Measurements from ENCODE around the gene KCTD12.
A peak's percentile ranks its signal among the peaks of the same experiment; 100 is the strongest.
"Not testable (repeated sequence)": the region's sequence is repeated elsewhere in the genome, so short reads cannot be mapped to it uniquely, and the experiment has no call there.

The KCTD12 gene

GRCh38 chr13:76921516-76921915, 35.3 kb upstream of the KCTD12 start:
- Histone ChIP-seq H3K36me3 (ENCODE audit: insufficient read depth, low read length) (no peaks in the 10 kb centered on the region), H3K27ac (no peak overlapping the region), H3K9ac (ENCODE audit: insufficient read length) (no peak overlapping the region), H3K4me3 (no peak overlapping the region), H3K9me3 (ENCODE audit: low read depth, low read length) (no peaks in the 10 kb centered on the region)
- TF ChIP-seq POLR2AphosphoS5 (IDR thresholded peaks at IDR 0.05; ENCODE audit: borderline replicate concordance, low read depth, low read length) (no peak), EZH2 (IDR thresholded peaks at IDR 0.05) (no peak), FOXP2 (optimal IDR thresholded peaks at IDR 0.05; ENCODE audit: control extremely low read depth, extremely low read length, insufficient read depth) (no peak)
- no peak for DNase-seq (ENCODE audit: low read depth, low spot score)

GRCh38 chr13:76917755-76918481, 31.7 kb upstream of the KCTD12 start:
- H3K27ac ChIP-seq = peak overlapping the region; percentile 88
- H3K4me3 ChIP-seq = peak overlapping the region; percentile 11; the same call in 1 of the 2 replicates
- H3K9ac ChIP-seq (ENCODE audit: insufficient read length); H3K36me3 ChIP-seq (ENCODE audit: insufficient read depth, low read length); H3K9me3 ChIP-seq (ENCODE audit: low read depth, low read length): not testable (repeated sequence)
- DNase-seq (ENCODE audit: low read depth, low spot score) = peak; percentile 26

- Histone ChIP-seq H3K4me3 (peak overlapping the region; percentile 11; the same call in 1 of the 2 replicates), H3K9me3 (ENCODE audit: low read depth, low read length) (no peaks in the 10 kb centered on the region), H3K27ac (peak overlapping the region; percentile 88), H3K36me3 (ENCODE audit: insufficient read depth, low read length) (no peaks in the 10 kb centered on the region), H3K9ac (ENCODE audit: insufficient read length) (no peak overlapping the region)
- DNase-seq (ENCODE audit: low read depth, low spot score) = no peak
- TF ChIP-seq FOXP2 (optimal IDR thresholded peaks at IDR 0.05; ENCODE audit: control extremely low read depth, extremely low read length, insufficient read depth) (no peak), EZH2 (IDR thresholded peaks at IDR 0.05) (no peak), POLR2AphosphoS5 (IDR thresholded peaks at IDR 0.05; ENCODE audit: borderline replicate concordance, low read depth, low read length) (no peak)
Observed at GRCh38 chr13:76917095-76917494, 30.9 kb upstream of the KCTD12 start.

GRCh38 chr13:76913898-76914297, 27.7 kb upstream of the KCTD12 start:
- Histone ChIP-seq H3K9me3 (ENCODE audit: low read depth, low read length) (no peaks in the 10 kb centered on the region), H3K9ac (ENCODE audit: insufficient read length) (no peak overlapping the region), H3K27ac (no peak overlapping the region), H3K36me3 (ENCODE audit: insufficient read depth, low read length) (no peaks in the 10 kb centered on the region), H3K4me3 (no peak overlapping the region)
- DNase-seq (ENCODE audit: low read depth, low spot score) = no peak
- TF ChIP-seq FOXP2 (optimal IDR thresholded peaks at IDR 0.05; ENCODE audit: control extremely low read depth, extremely low read length, insufficient read depth) = no peak

- TF ChIP-seq POLR2AphosphoS5 (IDR thresholded peaks at IDR 0.05; ENCODE audit: borderline replicate concordance, low read depth, low read length) = no peak
- no peak for TF ChIP-seq EZH2 (IDR thresholded peaks at IDR 0.05)
- TF ChIP-seq FOXP2 (optimal IDR thresholded peaks at IDR 0.05; ENCODE audit: control extremely low read depth, extremely low read length, insufficient read depth) = no peak
- Histone ChIP-seq H3K36me3 (ENCODE audit: insufficient read depth, low read length) (no peaks in the 10 kb centered on the region), H3K4me3 (no peak overlapping the region), H3K27ac (no peak overlapping the region), H3K9me3 (ENCODE audit: low read depth, low read length) (no peaks in the 10 kb centered on the region), H3K9ac (ENCODE audit: insufficient read length) (no peak overlapping the region)
- no peak for DNase-seq (ENCODE audit: low read depth, low spot score)
Observed at GRCh38 chr13:76912476-76912875, 26.3 kb upstream of the KCTD12 start.

- no peaks in the 10 kb centered on the region for H3K36me3 ChIP-seq (ENCODE audit: insufficient read depth, low read length)
- H3K9ac ChIP-seq (ENCODE audit: insufficient read length) = no peak overlapping the region
- no peak for DNase-seq (ENCODE audit: low read depth, low spot score)
Observed at GRCh38 chr13:76904507-76904906, 18.3 kb upstream of the KCTD12 start.

GRCh38 chr13:76903544-76904162, 17.4 kb upstream of the KCTD12 start:
- no peak overlapping the region for H3K27ac ChIP-seq

More at GRCh38 chr13:76904507-76904906, 18.3 kb upstream of the KCTD12 start:
- TF ChIP-seq POLR2AphosphoS5 (IDR thresholded peaks at IDR 0.05; ENCODE audit: borderline replicate concordance, low read depth, low read length) (no peak), FOXP2 (optimal IDR thresholded peaks at IDR 0.05; ENCODE audit: control extremely low read depth, extremely low read length, insufficient read depth) (no peak), EZH2 (IDR thresholded peaks at IDR 0.05) (no peak)
- H3K9me3 ChIP-seq (ENCODE audit: low read depth, low read length) = no peaks in the 10 kb centered on the region; the same call in 1 of the 2 replicates
- no peak overlapping the region for H3K27ac ChIP-seq
- H3K4me3 ChIP-seq = no peak overlapping the region

GRCh38 chr13:76899066-76899465, 12.9 kb upstream of the KCTD12 start:
- not testable (repeated sequence) for H3K9me3 ChIP-seq (ENCODE audit: low read depth, low read length); H3K9ac ChIP-seq (ENCODE audit: insufficient read length); H3K4me3 ChIP-seq; DNase-seq (ENCODE audit: low read depth, low spot score); H3K36me3 ChIP-seq (ENCODE audit: insufficient read depth, low read length); H3K27ac ChIP-seq

More at GRCh38 chr13:76903544-76904162, 17.4 kb upstream of the KCTD12 start:
- Histone ChIP-seq H3K9ac (ENCODE audit: insufficient read length) (no peak overlapping the region), H3K9me3 (ENCODE audit: low read depth, low read length) (no peaks in the 10 kb centered on the region; the same call in 1 of the 2 replicates), H3K4me3 (no peak overlapping the region), H3K36me3 (ENCODE audit: insufficient read depth, low read length) (no peaks in the 10 kb centered on the region)
- DNase-seq (ENCODE audit: low read depth, low spot score) = peak; percentile 83
- TF ChIP-seq FOXP2 (optimal IDR thresholded peaks at IDR 0.05; ENCODE audit: control extremely low read depth, extremely low read length, insufficient read depth) = no peak
- no peak for TF ChIP-seq POLR2AphosphoS5 (IDR thresholded peaks at IDR 0.05; ENCODE audit: borderline replicate concordance, low read depth, low read length)
- no peak for TF ChIP-seq EZH2 (IDR thresholded peaks at IDR 0.05)

GRCh38 chr13:76897171-76897570, 11.0 kb upstream of the KCTD12 start:
- H3K9ac ChIP-seq (ENCODE audit: insufficient read length); DNase-seq (ENCODE audit: low read depth, low spot score); H3K27ac ChIP-seq; H3K4me3 ChIP-seq; H3K9me3 ChIP-seq (ENCODE audit: low read depth, low read length); H3K36me3 ChIP-seq (ENCODE audit: insufficient read depth, low read length): not testable (repeated sequence)
